Kidney (tissue), 14 donors: ENCODE data around the gene SORT1. TPM values are rescaled to one million over a fixed set of nuclear protein-coding genes. Genes with fewer than 3 reads are reported as not detected.

Source experiments
- DNase-seq, 5 donors: peaks; one replicate each; pipeline ENCODE4 v3.0.0-alpha.2; 2013 to 2020
- FAIRE-seq: peaks from 2 replicates; lab custom pipeline; 2012; peaks lifted over from hg19 to GRCh38; lab: Jason Lieb, UNC
- H3K27ac ChIP-seq, 2 donors: one replicate each; pipeline ENCODE4 v1.7.0; 2013; ENCODE audit warnings: low read depth in 2 of 2, low read length in 2 of 2, inconsistent platforms in 1 of 2
- H3K27me3 ChIP-seq: one replicate; pipeline ENCODE4 v1.7.1; 2013; ENCODE audit warnings: low read length, inconsistent platforms; ENCODE audit not compliant: control insufficient read depth, insufficient read depth
- H3K36me3 ChIP-seq, 3 donors: one replicate each; pipeline versions ENCODE4 v1.7.0 to v1.7.1; 2013; ENCODE audit warnings: low read length in 3 of 3, control low read depth in 1 of 3, inconsistent platforms in 1 of 3; ENCODE audit not compliant: insufficient read depth in 3 of 3, control insufficient read depth in 2 of 3
- H3K4me1 ChIP-seq, 3 donors: one replicate each; pipeline versions ENCODE4 v1.7.0 to v1.7.1; 2013; ENCODE audit warnings: low read length in 3 of 3, inconsistent platforms in 1 of 3, low read depth in 1 of 3; ENCODE audit not compliant: control insufficient read depth in 2 of 3, insufficient read depth in 2 of 3
- H3K4me3 ChIP-seq, 3 donors: one replicate each; pipeline versions ENCODE4 v1.7.0 to v1.8.1; 2013; ENCODE audit warnings: low read length in 3 of 3, control low read depth in 1 of 3, inconsistent platforms in 1 of 3
- H3K9ac ChIP-seq, 3 donors: one replicate each; pipeline versions ENCODE4 v1.7.0 to v1.7.1; 2013; ENCODE audit warnings: low read length in 3 of 3, control low read depth in 1 of 3, inconsistent platforms in 1 of 3
- H3K9me3 ChIP-seq, 3 donors: one replicate each; pipeline versions ENCODE4 v1.7.0 to v1.7.1; 2013; ENCODE audit warnings: low read length in 3 of 3, control low read depth in 1 of 3, inconsistent platforms in 1 of 3; ENCODE audit not compliant: control insufficient read depth in 2 of 3, insufficient read depth in 1 of 3
- CTCF ChIP-seq: IDR thresholded peaks from 3 replicates; pipeline ENCODE4 v1.5.1; 2012; ENCODE audit warnings: mild to moderate bottlenecking, moderate library complexity, borderline replicate concordance; ENCODE audit not compliant: insufficient read depth; ENCODE audit errors: extremely low read depth
- intact Hi-C: fragments of 100-400 bp; cut with DNase I; formaldehyde crosslinking; loops from one replicate; pipeline ENCODE4 v1.11.1; 2022
- polyA plus RNA-seq: library from polyadenylated mRNA; stranded (reverse); fragments of 350-450 nt; fragmentation: Illumina TruSeq; extraction: RNeasy Lipid Tissue Mini Kit (QIAGEN cat#74804); gene quantifications from one replicate; pipeline ENCODE4 v1.2.3, GENCODE V29; 2014; ENCODE audit warnings: low read depth, low replicate concordance; ENCODE audit not compliant: insufficient read depth
- total RNA-seq: library from RNA; stranded (reverse); fragmentation: NEBNext Ultra II Directional; extraction: Animal tissue kit (Norgen Biotek cat#: 25700); gene quantifications from one replicate; pipeline ENCODE4 v1.2.1, GENCODE V29; 2021
- donor health status: control.
- donor health status: control.
- donor health status: control.
- donor health status: control.
- donor health status: control.
- donor health status: DM: yes; HTN: yes; CAD: no.
- donor health status: Normal renal cell carcinoma (clear cell type).

Gene SORT1
- total and polyA plus RNA-seq, 2 donors from 2014 or later: 33.5 to 169 TPM

- peaks cover 0 to 2% (median 0%) of the 10 kb centered on the region in 3 donors for H3K36me3 ChIP-seq
- intact Hi-C loops: no loop called here
- DNase-seq: no peak
- H3K27ac ChIP-seq: no peak overlapping the region
- H3K9ac ChIP-seq: no peak overlapping the region
- H3K27me3 ChIP-seq: no peaks in the 10 kb centered on the region
- H3K9me3 ChIP-seq: no peaks in the 10 kb centered on the region
- no peak for FAIRE-seq
- no peak overlapping the region for H3K4me3 ChIP-seq
- H3K4me1 ChIP-seq: no peaks in the 10 kb centered on the region
- TF ChIP-seq CTCF: no peak
Observed at GRCh38 chr1:109263234-109263596, 134.5 kb downstream of the SORT1 start.

GRCh38 chr1:109262231-109263055 is 135.3 kb downstream of the SORT1 start:
- Histone ChIP-seq H3K27ac (no peak overlapping the region), H3K9me3 (no peaks in the 10 kb centered on the region), H3K9ac (no peak overlapping the region), H3K36me3 (peaks cover 0 to 2% (median 0%) of the 10 kb centered on the region in 3 donors), H3K4me3 (no peak overlapping the region), H3K4me1 (no peaks in the 10 kb centered on the region), H3K27me3 (no peaks in the 10 kb centered on the region)
- DNase-seq: peak in 1 of 5 donors; percentile 78
- intact Hi-C loops: no loop called here
- TF ChIP-seq CTCF: no peak
- no peak for FAIRE-seq

GRCh38 chr1:109261578-109261977 is 136.1 kb downstream of the SORT1 start:
- no peak overlapping the region for H3K4me3 ChIP-seq
- no peak for DNase-seq
- no peak overlapping the region for H3K9ac ChIP-seq

More at GRCh38 chr1:109261578-109261977, 136.1 kb downstream of the SORT1 start:
- Histone ChIP-seq H3K36me3 (peaks cover 0 to 2% (median 0%) of the 10 kb centered on the region in 3 donors), H3K27me3 (no peaks in the 10 kb centered on the region), H3K9me3 (no peaks in the 10 kb centered on the region), H3K27ac (no peak overlapping the region), H3K4me1 (no peaks in the 10 kb centered on the region)
- intact Hi-C loops: no loop called here
- FAIRE-seq: no peak
- no peak for TF ChIP-seq CTCF
